OCI-LY7 (cell line): Measurements from ENCODE around the gene CDK12. TPM values are rescaled to one million over a fixed set of nuclear protein-coding genes. Genes with fewer than 3 reads are reported as not detected.

ENCODE experiments used
- BruUV-seq: library from RNA; stranded (reverse); fragments of 400-500 nt; replicated peaks from 2 replicates; lab custom pipeline; 2021; lab: Mats Ljungman, UMichigan
- CTCF ChIA-PET: fragments of 300-600 bp; sonication (Branson Sonifier 250); formaldehyde crosslinking; loops from one replicate; lab custom pipeline; 2022; ENCODE audit warnings: antibody characterized with exemption; ENCODE audit not compliant: unreplicated experiment; lab: Charles Lee
- POLR2A ChIA-PET: fragments of 300-600 bp; sonication (Branson Sonifier 250); formaldehyde crosslinking; loops from one replicate; lab custom pipeline; 2022; ENCODE audit warnings: antibody characterized with exemption; lab: Charles Lee
- DNase-seq: peaks from one replicate; pipeline ENCODE4 v3.0.0-alpha.2; 2015; ENCODE audit warnings: low spot score
- H2AFZ ChIP-seq: fragments of 200-600 bp; sonication (generic), shearing (Covaris generic); 2 replicates; pipeline ENCODE4 v1.6.1; 2014; ENCODE audit warnings: mild to moderate bottlenecking, antibody characterized with exemption, low read length, moderate library complexity
- H3K27ac ChIP-seq: fragments of 200-600 bp; sonication (generic); 2 replicates; pipeline ENCODE4 v1.5.1; 2014; ENCODE audit warnings: mixed run types, low read depth, mild to moderate bottlenecking, moderate library complexity, low read length, inconsistent platforms; ENCODE audit not compliant: poor library complexity, severe bottlenecking
- H3K36me3 ChIP-seq: fragments of 200-600 bp; sonication (generic); 2 replicates; pipeline ENCODE4 v1.6.1; 2014; ENCODE audit warnings: mild to moderate bottlenecking, antibody characterized with exemption, low read length, moderate library complexity, mixed read lengths; ENCODE audit not compliant: insufficient read depth
- H3K4me1 ChIP-seq: fragments of 200-600 bp; sonication (generic); 2 replicates; pipeline ENCODE4 v1.5.1; 2014; ENCODE audit warnings: mild to moderate bottlenecking, low read length; ENCODE audit not compliant: insufficient read depth, poor library complexity, severe bottlenecking
- H3K4me2 ChIP-seq: fragments of 200-600 bp; sonication (generic); 2 replicates; pipeline ENCODE4 v1.6.1; 2014; ENCODE audit warnings: mild to moderate bottlenecking, low read length
- H3K4me3 ChIP-seq: fragments of 200-600 bp; sonication (generic); 2 replicates; pipeline ENCODE4 v1.5.1; 2014; ENCODE audit warnings: mild to moderate bottlenecking, low read depth, low read length; ENCODE audit not compliant: poor library complexity, severe bottlenecking
- H3K79me2 ChIP-seq: fragments of 200-600 bp; sonication (generic); 2 replicates; pipeline ENCODE4 v1.6.1; 2016; ENCODE audit warnings: low read depth, mild to moderate bottlenecking, low read length, moderate library complexity, mixed read lengths; ENCODE audit not compliant: insufficient read depth
- H3K9me2 ChIP-seq: fragments of 200-600 bp; sonication (generic); 2 replicates; pipeline ENCODE4 v1.6.1; 2016; ENCODE audit warnings: mild to moderate bottlenecking, low read length, mixed read lengths; ENCODE audit not compliant: insufficient read depth
- H3K9me3 ChIP-seq: fragments of 200-600 bp; sonication (generic); 2 replicates; pipeline ENCODE4 v1.6.1; 2014; ENCODE audit warnings: mild to moderate bottlenecking, mixed run types, low read length, mixed read lengths
- H4K20me1 ChIP-seq: fragments of 200-600 bp; sonication (generic); 2 replicates; pipeline ENCODE4 v1.6.1; 2014; ENCODE audit warnings: mild to moderate bottlenecking, antibody characterized with exemption, low read length, moderate library complexity, mixed read lengths; ENCODE audit not compliant: insufficient read depth
- EZH2phosphoT487 ChIP-seq: fragments of 200-600 bp; sonication (generic); IDR thresholded peaks from 2 replicates; pipeline ENCODE4 v1.6.1; 2018; ENCODE audit warnings: low read depth, borderline replicate concordance, mild to moderate bottlenecking, mixed run types, antibody characterized with exemption, low read length, moderate library complexity, mixed read lengths
- intact Hi-C: fragments of 100-400 bp; cut with micrococcal nuclease; formaldehyde crosslinking; loops from one replicate; pipeline ENCODE4 v1.10.0; 2022; ENCODE audit not compliant: unreplicated experiment
- total RNA-seq, 2 experiments: library from RNA; depleted of rRNA in 1 of 2; stranded (reverse); fragments of >200 nt in 1 of 2; shearing (Covaris generic) in 1 of 2; gene quantifications; 2 replicates each; pipeline ENCODE4 v1.2.3, GENCODE V29; 2014 to 2022
- TF ChIP-seq, protein P1 (sequence below): fragments of 200-600 bp; sonication (generic); conservative IDR thresholded peaks from 2 replicates; pipeline ENCODE4 v1.5.1; 2014; ENCODE audit warnings: mild to moderate bottlenecking, antibody characterized with exemption, low read length, moderate library complexity, mixed read lengths

CDK12 gene
- total RNA-seq, 2 experiments from 2014 or later = 72.0 to 89.5 TPM

DNA sequence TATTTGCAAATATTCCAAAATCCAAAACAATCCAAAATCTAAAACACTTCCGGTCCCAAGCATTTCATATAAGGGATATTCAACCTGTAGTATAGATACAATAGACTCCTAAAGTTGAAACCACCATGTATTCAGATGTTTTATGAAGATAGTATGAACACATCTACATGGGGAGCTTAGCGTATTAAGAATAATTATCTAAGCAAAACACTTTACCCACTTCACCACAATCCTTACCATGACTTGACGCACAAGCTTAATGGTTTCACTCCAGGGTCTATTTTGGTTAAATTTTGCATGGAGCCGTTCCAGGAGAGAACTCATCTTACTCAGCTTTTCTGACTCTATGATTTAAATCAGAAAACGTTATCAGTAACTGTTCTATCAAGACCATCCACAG lies 13.7 kb upstream of the CDK12 start:
- CTCF ChIA-PET = no interaction called here
- Histone ChIP-seq H2AFZ (no peak overlapping the region), H3K9me2 (no peaks in the 10 kb centered on the region), H3K4me1 (peaks cover 26% of the 10 kb centered on the region), H4K20me1 (peaks cover 5% of the 10 kb centered on the region; the same call in 1 of the 2 replicates), H3K36me3 (peaks cover 59% of the 10 kb centered on the region), H3K9me3 (no peaks in the 10 kb centered on the region), H3K27ac (no peak overlapping the region), H3K4me2 (no peak overlapping the region), H3K4me3 (no peak overlapping the region), H3K79me2 (peaks cover 53% of the 10 kb centered on the region)
- POLR2A ChIA-PET = interaction anchor here (0.6 kb wide), 1 partner anchor 14 kb away, joined by 3 read pairs; the partner anchor contains the start of gene CDK12
- TF ChIP-seq, protein P1, sequence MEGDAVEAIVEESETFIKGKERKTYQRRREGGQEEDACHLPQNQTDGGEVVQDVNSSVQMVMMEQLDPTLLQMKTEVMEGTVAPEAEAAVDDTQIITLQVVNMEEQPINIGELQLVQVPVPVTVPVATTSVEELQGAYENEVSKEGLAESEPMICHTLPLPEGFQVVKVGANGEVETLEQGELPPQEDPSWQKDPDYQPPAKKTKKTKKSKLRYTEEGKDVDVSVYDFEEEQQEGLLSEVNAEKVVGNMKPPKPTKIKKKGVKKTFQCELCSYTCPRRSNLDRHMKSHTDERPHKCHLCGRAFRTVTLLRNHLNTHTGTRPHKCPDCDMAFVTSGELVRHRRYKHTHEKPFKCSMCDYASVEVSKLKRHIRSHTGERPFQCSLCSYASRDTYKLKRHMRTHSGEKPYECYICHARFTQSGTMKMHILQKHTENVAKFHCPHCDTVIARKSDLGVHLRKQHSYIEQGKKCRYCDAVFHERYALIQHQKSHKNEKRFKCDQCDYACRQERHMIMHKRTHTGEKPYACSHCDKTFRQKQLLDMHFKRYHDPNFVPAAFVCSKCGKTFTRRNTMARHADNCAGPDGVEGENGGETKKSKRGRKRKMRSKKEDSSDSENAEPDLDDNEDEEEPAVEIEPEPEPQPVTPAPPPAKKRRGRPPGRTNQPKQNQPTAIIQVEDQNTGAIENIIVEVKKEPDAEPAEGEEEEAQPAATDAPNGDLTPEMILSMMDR = no peak
- TF ChIP-seq EZH2phosphoT487 = no peak
- TSS peak; percentile 9 for BruUV-seq
- intact Hi-C loops = no loop called here
- DNase-seq = no peak

DNA sequence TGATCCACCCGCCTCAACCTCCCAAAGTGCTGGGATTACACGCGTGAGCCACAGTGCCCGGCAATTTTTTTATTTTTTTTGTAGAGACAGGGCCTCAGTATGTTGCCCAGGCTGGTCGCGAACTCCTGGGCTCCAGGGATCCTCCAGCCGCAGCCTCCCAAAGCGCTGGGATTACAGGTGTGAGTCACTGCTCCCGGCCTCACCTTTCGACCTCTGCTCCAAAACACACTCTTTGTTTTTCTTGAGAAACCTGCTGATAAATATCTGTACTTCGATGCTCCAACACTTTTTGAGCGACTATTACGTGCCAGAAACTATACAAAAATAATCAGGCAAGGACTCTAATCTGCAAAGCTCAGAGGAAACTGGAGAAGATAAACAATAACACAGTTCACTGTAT lies 11.2 kb upstream of the CDK12 start:
- POLR2A ChIA-PET = interaction anchor here (5.1 kb wide), 1 partner anchor 11 kb away, joined by 67 read pairs; the partner anchor contains the start of gene CDK12
- intact Hi-C loops = loop anchor here (10.0 kb wide), 1 partner anchor 305 kb away; no protein-coding TSS in a partner anchor
- H3K79me2 ChIP-seq = peaks cover 50% of the 10 kb centered on the region
- no TSS peak for BruUV-seq
- CTCF ChIA-PET = no interaction called here
- no peak overlapping the region for H2AFZ ChIP-seq
- no peak overlapping the region for H3K27ac ChIP-seq
- H3K4me1 ChIP-seq = peaks cover 26% of the 10 kb centered on the region
- TF ChIP-seq, protein P1 = no peak
- TF ChIP-seq EZH2phosphoT487 = no peak
- peak overlapping the region; percentile 95 for H3K4me3 ChIP-seq
- no peaks in the 10 kb centered on the region for H3K9me2 ChIP-seq
- H3K9me3 ChIP-seq = no peaks in the 10 kb centered on the region
- peak overlapping the region; percentile 88 for H3K4me2 ChIP-seq
- no peaks in the 10 kb centered on the region; the same call in 1 of the 2 replicates for H4K20me1 ChIP-seq
- peaks cover 35% of the 10 kb centered on the region for H3K36me3 ChIP-seq
- DNase-seq = no peak
